AG09319 (cell line): ENCODE data around the gene ZNF280C.

ENCODE experiments used
- DNase-seq: peaks from one replicate; pipeline ENCODE4 v3.0.0-alpha.2; 2010; ENCODE audit warnings: low read depth; ENCODE audit errors: extremely low read depth
- CTCF ChIP-seq: IDR thresholded peaks from 2 replicates; pipeline ENCODE4 v1.5.1; 2011; ENCODE audit warnings: low read depth, mild to moderate bottlenecking, inconsistent platforms, low read length, moderate library complexity

ZNF280C gene

GRCh38 chrX:130171446-130172126 lies 97.1 kb downstream of the ZNF280C start, which contains the start of gene RAB33A:
RAB33A (plus strand) TSS chrX:130171962; CDS start chrX:130172063, 101 bp downstream.
- no peak for DNase-seq
- no peak for TF ChIP-seq CTCF

GRCh38 chrX:130170752-130171445 lies 97.8 kb downstream of the ZNF280C start:
- no peak for TF ChIP-seq CTCF
- DNase-seq: no peak

- DNase-seq: no peak
- no peak for TF ChIP-seq CTCF
These were observed 101.7 kb downstream of the ZNF280C start for GRCh38 chrX:130167040-130167439.

- DNase-seq: no peak
- no peak for TF ChIP-seq CTCF
These were observed 102.3 kb downstream of the ZNF280C start for GRCh38 chrX:130166503-130166777.

GRCh38 chrX:130165703-130166502 lies 102.8 kb downstream of the ZNF280C start, which contains the start of gene AIFM1:
AIFM1 (minus strand) TSS chrX:130165841; CDS start chrX:130165656, 185 bp downstream.
- peak; percentile 90 for DNase-seq
- TF ChIP-seq CTCF: no peak

- TF ChIP-seq CTCF: no peak
- DNase-seq: no peak
These were observed 103.5 kb downstream of the ZNF280C start for GRCh38 chrX:130165181-130165702.
